NK-92 (cell line): ENCODE results near the gene DHRS7B.
A peak's percentile ranks its signal among the peaks of the same experiment; 100 is the strongest.
"Not testable (repeated sequence)": the region's sequence is repeated elsewhere in the genome, so short reads cannot be mapped to it uniquely, and the experiment has no call there.

Source experiments
- DNase-seq: peaks from one replicate; lab custom pipeline; 2025; ENCODE audit not compliant: unreplicated experiment; lab: John Stamatoyannopoulos, UW

DHRS7B gene

GRCh38 chr17:21126645-21127508 lies at the start of gene DHRS7B:
TSS of gene DHRS7B (plus strand) at chr17:21126964. CDS start at chr17:21126972, 8 bp downstream.
- peak; percentile 83 for DNase-seq

GRCh38 chr17:21077281-21077680 lies 49.5 kb upstream of the DHRS7B start:
- no peak for DNase-seq

- no peak for DNase-seq
Measured at GRCh38 chr17:21078016-21078780, 48.6 kb upstream of the DHRS7B start.

- no peak for DNase-seq
Measured at GRCh38 chr17:21079196-21079595, 47.6 kb upstream of the DHRS7B start.

GRCh38 chr17:21082001-21082436 lies 44.7 kb upstream of the DHRS7B start:
- DNase-seq = no peak

- not testable (repeated sequence) for DNase-seq
Measured at GRCh38 chr17:21085280-21085679, 41.5 kb upstream of the DHRS7B start.

- DNase-seq = no peak
Measured at GRCh38 chr17:21085707-21086106, 41.1 kb upstream of the DHRS7B start.

- no peak for DNase-seq
Measured at GRCh38 chr17:21089145-21089544, 37.6 kb upstream of the DHRS7B start.

- DNase-seq = no peak
Measured at GRCh38 chr17:21089933-21090901, 36.5 kb upstream of the DHRS7B start.

- DNase-seq = no peak
Measured at GRCh38 chr17:21090902-21091618, 35.7 kb upstream of the DHRS7B start.

- DNase-seq = no peak
Measured at GRCh38 chr17:21094298-21094704, 32.5 kb upstream of the DHRS7B start.

- no peak for DNase-seq
Measured at GRCh38 chr17:21095735-21096134, 31.0 kb upstream of the DHRS7B start.

GRCh38 chr17:21096874-21097273 lies 29.9 kb upstream of the DHRS7B start:
- no peak for DNase-seq

- no peak for DNase-seq
Measured at GRCh38 chr17:21098934-21099689, 27.7 kb upstream of the DHRS7B start.

- DNase-seq = no peak
Measured at GRCh38 chr17:21100636-21101035, 26.1 kb upstream of the DHRS7B start.

- DNase-seq = no peak
Measured at GRCh38 chr17:21104608-21105007, 22.2 kb upstream of the DHRS7B start.

- no peak for DNase-seq
Measured at GRCh38 chr17:21105064-21105894, 21.5 kb upstream of the DHRS7B start.

GRCh38 chr17:21106316-21106715 lies 20.4 kb upstream of the DHRS7B start:
- no peak for DNase-seq
